Measurements from ENCODE around the gene TMEM165. TPM values are rescaled to one million over a fixed set of nuclear protein-coding genes. Genes with fewer than 3 reads are reported as not detected.
"Not testable (repeated sequence)": the region's sequence is repeated elsewhere in the genome, so short reads cannot be mapped to it uniquely, and the experiment has no call there.

Gene TMEM165
- 34.3 TPM for total RNA-seq
- long read RNA-seq, transcript TMEM165-201 (6 exons, 1,928 nt): major isoform, 106 of 126 reads
- long read RNA-seq, partial matches to known transcripts: 3 of 126 reads
- long read RNA-seq, other reads (novel, unspliced or antisense): 16 of 126 reads

GRCh38 chr4:55395529-55396307 is at the start of gene TMEM165:
Gene TMEM165 (plus strand): TSS chr4:55395957. CDS start chr4:55396190, 233 bp downstream.
- DNase-seq: peak; percentile 94
- ATAC-seq (ENCODE audit: poor library complexity): peak; percentile 98
- intact Hi-C loops (cut with DNase I): loop anchor here (5.0 kb wide), 1 partner anchor 48 kb away; the partner anchor contains the start of gene SRD5A3

GRCh38 chr4:55345980-55346850 is 49.5 kb upstream of the TMEM165 start, which contains the start of gene SRD5A3:
Gene SRD5A3 (plus strand): TSS chr4:55346242. CDS start chr4:55346337, 95 bp downstream.
- intact Hi-C loops (cut with DNase I): loop anchor here (5.0 to 10.0 kb wide), 2 partner anchors 51 to 209 kb away; partner anchors contain the start of gene TMEM165
- DNase-seq (peak; percentile 93), ATAC-seq (ENCODE audit: poor library complexity) (peak; percentile 99)

DNA sequence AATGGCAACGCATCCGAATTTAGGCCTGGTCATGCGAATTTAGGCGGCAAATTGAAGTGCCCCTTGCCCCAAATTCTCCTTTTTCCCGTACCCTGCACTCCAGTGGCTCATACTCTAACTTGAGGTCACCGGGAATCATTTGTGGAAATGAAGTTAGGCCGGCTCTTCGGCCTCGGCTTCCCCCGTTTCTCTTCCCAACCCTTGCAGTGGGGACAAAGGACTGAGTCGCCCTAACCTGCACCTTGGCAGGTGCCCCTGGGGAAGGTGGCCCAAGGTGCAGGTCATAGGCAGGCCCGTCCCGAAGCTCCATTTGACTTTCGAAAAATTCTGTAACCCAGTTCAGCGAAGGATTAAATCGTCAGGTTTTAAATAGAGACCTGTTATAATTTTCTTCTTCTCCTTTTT is 48.9 kb upstream of the TMEM165 start:
- intact Hi-C loops (cut with DNase I): loop anchor here (5.0 to 10.0 kb wide), 2 partner anchors 50 to 208 kb away; partner anchors contain the start of gene TMEM165
- DNase-seq: no peak
- peak; percentile 4 for ATAC-seq (ENCODE audit: poor library complexity)

GRCh38 chr4:55347610-55348228 is 48.0 kb upstream of the TMEM165 start:
- intact Hi-C loops (cut with DNase I): loop anchor here (5.0 to 10.0 kb wide), 2 partner anchors 50 to 207 kb away; partner anchors contain the start of gene TMEM165
- no peak for DNase-seq
- ATAC-seq (ENCODE audit: poor library complexity): no peak

GRCh38 chr4:55348466-55348865 is 47.3 kb upstream of the TMEM165 start:
- intact Hi-C loops (cut with DNase I): loop anchor here (5.0 to 10.0 kb wide), 2 partner anchors 49 to 206 kb away; partner anchors contain the start of gene TMEM165
- DNase-seq: no peak
- ATAC-seq (ENCODE audit: poor library complexity): no peak

- DNase-seq; intact Hi-C loops (cut with DNase I); ATAC-seq (ENCODE audit: poor library complexity): not testable (repeated sequence)
These were observed 44.9 kb upstream of the TMEM165 start for GRCh38 chr4:55350870-55351269.

- DNase-seq (no peak), ATAC-seq (ENCODE audit: poor library complexity) (no peak)
- intact Hi-C loops (cut with DNase I): no loop called here
These were observed 43.9 kb upstream of the TMEM165 start for GRCh38 chr4:55351824-55352223.

- intact Hi-C loops (cut with DNase I): no loop called here
- DNase-seq (no peak), ATAC-seq (ENCODE audit: poor library complexity) (no peak)
These were observed 43.0 kb upstream of the TMEM165 start for GRCh38 chr4:55352726-55353125.

DNA sequence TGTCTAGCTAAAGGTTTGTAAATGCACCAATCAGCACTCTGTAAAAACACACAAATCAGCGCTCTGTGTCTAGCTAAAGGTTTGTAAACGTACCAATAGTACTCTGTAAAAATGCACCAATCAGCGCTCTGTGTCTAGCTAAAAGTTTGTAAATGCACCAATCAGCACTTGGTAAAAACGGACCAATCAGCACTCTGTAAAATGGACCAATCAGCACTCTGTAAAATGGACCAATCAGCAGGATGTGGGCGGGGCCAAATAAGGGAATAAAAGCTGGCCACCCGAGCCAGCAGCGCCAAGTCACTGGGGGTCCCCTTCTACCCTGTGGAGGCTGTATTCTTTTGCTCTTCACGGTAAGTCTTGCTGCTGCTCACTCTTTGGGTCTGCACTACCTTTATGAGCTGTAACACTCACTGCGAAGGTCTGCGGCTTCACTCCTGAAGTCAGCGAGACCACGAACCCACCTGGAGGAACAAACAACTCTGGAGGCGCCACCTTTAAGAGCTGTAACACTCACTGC is 42.5 kb upstream of the TMEM165 start:
- DNase-seq; ATAC-seq (ENCODE audit: poor library complexity); intact Hi-C loops (cut with DNase I): not testable (repeated sequence)

- intact Hi-C loops (cut with DNase I): no loop called here
- DNase-seq: no peak
- ATAC-seq (ENCODE audit: poor library complexity): no peak
These were observed 41.1 kb upstream of the TMEM165 start for GRCh38 chr4:55354648-55355047.

GRCh38 chr4:55355555-55355954 is 40.2 kb upstream of the TMEM165 start:
- intact Hi-C loops (cut with DNase I): no loop called here
- no peak for ATAC-seq (ENCODE audit: poor library complexity)
- DNase-seq: no peak

DNA sequence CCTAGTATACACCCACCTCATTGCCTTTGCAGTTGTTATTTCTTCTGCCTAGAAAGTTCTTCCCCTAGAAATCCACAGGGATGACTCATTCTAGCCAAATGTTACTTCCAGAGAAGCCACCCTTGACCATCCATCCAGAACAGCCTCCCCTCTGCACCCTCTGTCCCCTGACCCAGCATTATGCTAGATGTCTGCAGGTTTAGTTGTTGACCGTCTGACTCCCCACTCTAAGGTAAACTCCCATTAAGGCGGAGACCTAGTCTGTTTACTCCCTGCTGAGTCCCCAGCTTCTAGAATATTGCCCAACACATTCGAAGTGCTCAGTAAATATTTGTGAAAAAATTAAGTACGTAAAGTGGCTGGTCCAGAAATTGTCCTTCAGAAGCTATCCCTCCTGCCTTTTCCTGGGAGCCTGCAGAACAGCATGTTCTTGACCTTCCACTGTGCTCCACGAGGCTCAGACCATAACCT is 38.7 kb upstream of the TMEM165 start:
- no peak for DNase-seq
- no peak for ATAC-seq (ENCODE audit: poor library complexity)
- intact Hi-C loops (cut with DNase I): no loop called here

- ATAC-seq (ENCODE audit: poor library complexity) (no peak), DNase-seq (no peak)
- intact Hi-C loops (cut with DNase I): no loop called here
These were observed 37.5 kb upstream of the TMEM165 start for GRCh38 chr4:55358246-55358645.

GRCh38 chr4:55358668-55359067 is 37.1 kb upstream of the TMEM165 start:
- ATAC-seq (ENCODE audit: poor library complexity) (peak; percentile 64), DNase-seq (no peak)
- intact Hi-C loops (cut with DNase I): no loop called here

DNA sequence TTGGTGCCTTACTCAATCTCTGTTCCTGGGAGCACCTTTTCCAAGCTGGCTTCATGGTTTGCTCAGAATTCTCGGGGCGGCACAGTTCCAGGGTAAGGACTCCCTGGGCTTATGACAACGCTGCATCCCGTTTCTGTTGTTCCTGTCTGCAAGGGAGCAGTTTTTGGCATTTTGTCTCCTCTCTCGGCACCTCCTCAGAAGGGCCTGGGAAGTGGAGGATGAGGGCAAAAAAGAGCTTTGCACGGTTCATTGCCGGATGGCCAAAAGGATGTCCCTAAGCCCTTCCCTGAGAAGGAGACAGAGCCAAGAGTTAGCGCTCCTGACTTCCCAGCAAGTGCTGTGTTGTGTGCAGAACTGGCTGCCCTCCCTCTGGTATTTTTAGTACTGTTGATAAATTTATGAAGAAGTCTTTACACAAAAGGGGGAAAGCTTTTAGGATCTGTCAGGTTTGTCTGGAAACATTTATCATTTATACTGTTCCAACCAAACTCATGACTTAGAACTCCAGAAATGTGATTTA is 36.3 kb upstream of the TMEM165 start:
- ATAC-seq (ENCODE audit: poor library complexity) (peak; percentile 90), DNase-seq (no peak)
- intact Hi-C loops (cut with DNase I): no loop called here

GRCh38 chr4:55362938-55363337 is 32.8 kb upstream of the TMEM165 start:
- DNase-seq; intact Hi-C loops (cut with DNase I); ATAC-seq (ENCODE audit: poor library complexity): not testable (repeated sequence)

- intact Hi-C loops (cut with DNase I): no loop called here
- DNase-seq: no peak
These were observed 31.9 kb upstream of the TMEM165 start for GRCh38 chr4:55363691-55364351.

More at GRCh38 chr4:55363691-55364351, 31.9 kb upstream of the TMEM165 start:
- no peak for ATAC-seq (ENCODE audit: poor library complexity)
